PC-9 (cell line): ENCODE data around the gene IFTAP.

Source experiments
- EZH2 ChIP-seq: fragments of 200-600 bp; sonication (generic); IDR thresholded peaks from 2 replicates; pipeline ENCODE4 v1.8.0; 2017; ENCODE audit warnings: antibody characterized with exemption, low read depth
- TF ChIP-seq, protein P1 (sequence below): fragments of 200-600 bp; sonication (generic); conservative IDR thresholded peaks from 2 replicates; pipeline ENCODE4 v1.6.1; 2017; ENCODE audit warnings: mixed run types, antibody characterized with exemption, mild to moderate bottlenecking, moderate library complexity

DNA sequence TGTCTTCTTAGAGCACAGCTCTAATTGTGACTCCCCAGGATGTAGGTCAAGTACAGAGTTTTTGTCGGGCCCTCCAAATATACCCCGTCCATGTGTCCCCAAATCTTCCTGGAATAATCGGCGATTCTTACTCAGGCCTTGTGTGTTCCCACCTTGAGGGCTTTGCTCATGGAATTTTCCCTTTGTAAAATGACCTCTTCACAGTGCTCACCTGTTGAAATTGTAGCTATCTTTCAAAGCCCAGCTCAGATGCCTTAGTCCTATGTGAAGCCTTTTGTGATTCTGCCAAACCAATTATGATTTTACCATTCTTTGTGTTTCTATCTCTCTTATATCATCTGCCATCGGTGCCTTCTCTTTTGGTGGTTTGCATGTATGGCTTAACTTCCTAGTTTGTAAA lies 33.8 kb downstream of the IFTAP start:
- TF ChIP-seq, protein P1, sequence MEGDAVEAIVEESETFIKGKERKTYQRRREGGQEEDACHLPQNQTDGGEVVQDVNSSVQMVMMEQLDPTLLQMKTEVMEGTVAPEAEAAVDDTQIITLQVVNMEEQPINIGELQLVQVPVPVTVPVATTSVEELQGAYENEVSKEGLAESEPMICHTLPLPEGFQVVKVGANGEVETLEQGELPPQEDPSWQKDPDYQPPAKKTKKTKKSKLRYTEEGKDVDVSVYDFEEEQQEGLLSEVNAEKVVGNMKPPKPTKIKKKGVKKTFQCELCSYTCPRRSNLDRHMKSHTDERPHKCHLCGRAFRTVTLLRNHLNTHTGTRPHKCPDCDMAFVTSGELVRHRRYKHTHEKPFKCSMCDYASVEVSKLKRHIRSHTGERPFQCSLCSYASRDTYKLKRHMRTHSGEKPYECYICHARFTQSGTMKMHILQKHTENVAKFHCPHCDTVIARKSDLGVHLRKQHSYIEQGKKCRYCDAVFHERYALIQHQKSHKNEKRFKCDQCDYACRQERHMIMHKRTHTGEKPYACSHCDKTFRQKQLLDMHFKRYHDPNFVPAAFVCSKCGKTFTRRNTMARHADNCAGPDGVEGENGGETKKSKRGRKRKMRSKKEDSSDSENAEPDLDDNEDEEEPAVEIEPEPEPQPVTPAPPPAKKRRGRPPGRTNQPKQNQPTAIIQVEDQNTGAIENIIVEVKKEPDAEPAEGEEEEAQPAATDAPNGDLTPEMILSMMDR, result no peak
- TF ChIP-seq EZH2, result no peak
